GM19463 (cell line): ENCODE data around the gene PLEKHS1.
"Not testable (repeated sequence)": the region's sequence is repeated elsewhere in the genome, so short reads cannot be mapped to it uniquely, and the experiment has no call there.

Experiments used
- ATAC-seq: cut with Tn5 transposase; IDR thresholded peaks from one replicate; pipeline ENCODE4 v1.9.1; 2021; ENCODE audit warnings: mild to moderate bottlenecking, moderate library complexity; ENCODE audit not compliant: unreplicated experiment

PLEKHS1 gene

GRCh38 chr10:113782986-113783704 is 31.7 kb downstream of the PLEKHS1 start:
- no peak for ATAC-seq

GRCh38 chr10:113788604-113789083 is 37.2 kb downstream of the PLEKHS1 start:
- ATAC-seq, result peak; percentile 90

- no peak for ATAC-seq
Observed at GRCh38 chr10:113791691-113792090, 40.2 kb downstream of the PLEKHS1 start.

GRCh38 chr10:113801569-113801968 is 50.1 kb downstream of the PLEKHS1 start:
- ATAC-seq, result no peak

GRCh38 chr10:113802997-113803396 is 51.5 kb downstream of the PLEKHS1 start:
- ATAC-seq, result no peak

GRCh38 chr10:113806503-113806902 is 55.0 kb downstream of the PLEKHS1 start:
- no peak for ATAC-seq

GRCh38 chr10:113808168-113808567 is 56.7 kb downstream of the PLEKHS1 start:
- ATAC-seq, result no peak

- ATAC-seq, result not testable (repeated sequence)
Observed at GRCh38 chr10:113814700-113815099, 63.2 kb downstream of the PLEKHS1 start.

- no peak for ATAC-seq
Observed at GRCh38 chr10:113819989-113820388, 68.5 kb downstream of the PLEKHS1 start.

GRCh38 chr10:113820507-113820906 is 69.0 kb downstream of the PLEKHS1 start:
- ATAC-seq, result no peak

- ATAC-seq, result not testable (repeated sequence)
Observed at GRCh38 chr10:113821306-113821705, 69.8 kb downstream of the PLEKHS1 start.

GRCh38 chr10:113822174-113822573 is 70.7 kb downstream of the PLEKHS1 start:
- ATAC-seq, result no peak

GRCh38 chr10:113823389-113823788 is 71.9 kb downstream of the PLEKHS1 start:
- no peak for ATAC-seq

GRCh38 chr10:113825791-113826190 is 74.3 kb downstream of the PLEKHS1 start:
- ATAC-seq, result no peak

GRCh38 chr10:113828567-113828966 is 77.1 kb downstream of the PLEKHS1 start:
- not testable (repeated sequence) for ATAC-seq
